ENCODE measurements around the gene ABHD4. TPM values are rescaled to one million over a fixed set of nuclear protein-coding genes. Genes with fewer than 3 reads are reported as not detected.

The ABHD4 gene
- total and polyA plus RNA-seq, 2 donors (not counting 1 experiment from before 2014, with no cell fraction given) = 10.5 to 22.7 TPM

DNA sequence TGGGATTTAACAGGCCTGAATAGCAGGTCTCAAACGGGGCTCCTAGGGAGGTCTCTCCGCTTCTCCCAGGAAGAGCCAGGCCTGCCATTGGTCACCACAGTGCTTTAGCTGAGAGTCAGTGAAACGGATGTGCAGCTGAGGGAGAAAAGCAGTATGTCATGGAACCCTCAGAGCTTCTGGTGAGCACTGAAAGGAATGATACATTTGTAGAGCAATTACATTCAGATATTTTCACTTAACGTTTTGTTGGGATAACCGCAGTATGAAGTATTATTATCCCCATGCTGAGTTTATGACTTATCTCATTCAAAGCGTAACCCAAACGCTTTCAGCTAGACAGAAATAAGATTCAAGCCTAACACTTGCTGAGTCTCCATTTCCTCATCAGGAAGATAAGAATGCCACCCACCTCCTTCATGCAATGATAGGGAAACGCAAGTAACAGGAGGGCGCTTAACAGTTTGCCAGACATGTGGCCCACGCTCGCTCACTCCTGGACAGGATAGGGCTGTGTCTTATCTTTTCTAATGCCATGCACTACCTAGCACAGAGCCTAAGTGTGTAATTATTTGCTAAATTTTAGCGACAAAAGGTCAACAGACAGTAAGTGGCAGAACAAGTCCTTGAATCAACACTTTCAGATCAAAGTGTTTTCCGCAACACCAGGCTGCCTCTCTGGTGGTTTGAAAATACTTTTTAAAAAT, 37.3 kb upstream of the ABHD4 start:
- Histone ChIP-seq H3K36me3 (replicated peaks in 1 of 2; ENCODE audit: control extremely low read depth in 1 of 2, control insufficient read depth in 1 of 2, extremely low read depth in 1 of 2, insufficient read depth in 2 of 2, low read length in 1 of 2) (peaks cover 0 to 11% of the 10 kb centered on the region in 2 experiments), H3K27me3 (replicated peaks in 1 of 4; ENCODE audit: control extremely low read depth in 1 of 4, control insufficient read depth in 3 of 4, insufficient read depth in 4 of 4, low read length in 3 of 4) (no peaks in the 10 kb centered on the region), H2AFZ (ENCODE audit: insufficient read depth, low read depth, low read length, poor library complexity, severe bottlenecking) (peak overlapping the region; percentile 56), H3K9ac (ENCODE audit: low read length) (no peak overlapping the region), H4K20me1 (ENCODE audit: control insufficient read depth, insufficient read depth, low read length, poor library complexity, severe bottlenecking) (no peaks in the 10 kb centered on the region), H3K79me2 (ENCODE audit: control insufficient read depth, insufficient read depth, low read length) (peaks cover 30% of the 10 kb centered on the region), H3K4me3 (ENCODE audit: control extremely low read depth in 1 of 5, extremely low read depth in 1 of 5, insufficient read depth in 1 of 5, low read depth in 2 of 5, low read length in 4 of 5) (no peak overlapping the region), H3K27ac (ENCODE audit: low read length in 2 of 2) (peak overlapping the region; percentile 76 to 78), H3K9me3 (ENCODE audit: control extremely low read depth in 1 of 3, control insufficient read depth in 2 of 3, insufficient read depth in 1 of 3, low read length in 2 of 3) (no peaks in the 10 kb centered on the region), H3K4me1 (ENCODE audit: control insufficient read depth in 2 of 2, insufficient read depth in 2 of 2, low read length in 2 of 2) (peaks cover 84 to 92% of the 10 kb centered on the region in 2 donors), H3K4me2 (replicated peaks; ENCODE audit: low read depth, low read length, poor library complexity, severe bottlenecking) (peak overlapping the region; percentile 13)
- no peak for ATAC-seq (ENCODE audit: low read depth)
- TF ChIP-seq EZH2 (IDR thresholded peaks at IDR 0.05; ENCODE audit: borderline replicate concordance, insufficient read depth, low read depth, low read length, poor library complexity, severe bottlenecking) (no peak), CTCF (IDR thresholded peaks at IDR 0.05) (no peak)
- peaks cover 85% of the 10 kb centered on the region for H3K4me1 Mint-ChIP-seq
- intact Hi-C loops (cut with micrococcal nuclease) = loop anchor here (1.0 kb wide), 1 partner anchor 9 kb away; no protein-coding TSS in a partner anchor
- no peak for DNase-seq
- WGBS (ENCODE audit: insufficient coverage) = 76% methylated on average over 10 of the region's 13 CpGs
- ChIA-PET POLR2A (interaction anchor here (0.9 to 2.6 kb wide), 2 partner anchors 9 to 326 kb away, joined by 4 to 12 read pairs; no protein-coding TSS in a partner anchor), CTCF (interaction anchor here (0.6 to 15.3 kb wide), 14 partner anchors 9 to 426 kb away, joined by 3 to 354 read pairs (median 4); no protein-coding TSS in a partner anchor)
- H3K9me3 Mint-ChIP-seq (ENCODE audit: insufficient read depth) = no peaks in the 10 kb centered on the region
- peak overlapping the region; percentile 93 for H3K27ac Mint-ChIP-seq
- H3K27me3 Mint-ChIP-seq = peaks cover 3% of the 10 kb centered on the region
- peak overlapping the region; percentile 50 for H3K4me3 Mint-ChIP-seq

- no peak for DNase-seq
- no peaks in the 10 kb centered on the region for H4K20me1 ChIP-seq (ENCODE audit: control insufficient read depth, insufficient read depth, low read length, poor library complexity, severe bottlenecking)
- 42% methylated on average over 3 of the region's 3 CpGs for WGBS (ENCODE audit: insufficient coverage)
- no peak for ATAC-seq (ENCODE audit: low read depth)
- peak overlapping the region; percentile 56 for H2AFZ ChIP-seq (ENCODE audit: insufficient read depth, low read depth, low read length, poor library complexity, severe bottlenecking)
- peaks cover 0 to 11% of the 10 kb centered on the region in 2 experiments for H3K36me3 ChIP-seq (replicated peaks in 1 of 2; ENCODE audit: control extremely low read depth in 1 of 2, control insufficient read depth in 1 of 2, extremely low read depth in 1 of 2, insufficient read depth in 2 of 2, low read length in 1 of 2)
- peaks cover 84 to 92% of the 10 kb centered on the region in 2 donors for H3K4me1 ChIP-seq (ENCODE audit: control insufficient read depth in 2 of 2, insufficient read depth in 2 of 2, low read length in 2 of 2)
- peak overlapping the region; percentile 61 for H3K4me2 ChIP-seq (replicated peaks; ENCODE audit: low read depth, low read length, poor library complexity, severe bottlenecking)
- peaks cover 1% of the 10 kb centered on the region for H3K27me3 Mint-ChIP-seq
- no peak for TF ChIP-seq CTCF (IDR thresholded peaks at IDR 0.05)
- no peak for TF ChIP-seq EZH2 (IDR thresholded peaks at IDR 0.05; ENCODE audit: borderline replicate concordance, insufficient read depth, low read depth, low read length, poor library complexity, severe bottlenecking)
- intact Hi-C loops (cut with micrococcal nuclease) = loop anchor here (1.0 kb wide), 1 partner anchor 9 kb away; no protein-coding TSS in a partner anchor
- CTCF ChIA-PET = interaction anchor here (0.6 to 15.3 kb wide), 13 partner anchors 9 to 498 kb away, joined by 3 to 354 read pairs (median 4); no protein-coding TSS in a partner anchor
- peak overlapping the region; percentile 40 for H3K4me3 Mint-ChIP-seq
- H3K9me3 ChIP-seq (ENCODE audit: control extremely low read depth in 1 of 3, control insufficient read depth in 2 of 3, insufficient read depth in 1 of 3, low read length in 2 of 3) = no peaks in the 10 kb centered on the region
- H3K9me3 Mint-ChIP-seq (ENCODE audit: insufficient read depth) = no peaks in the 10 kb centered on the region
- POLR2A ChIA-PET = interaction anchor here (0.6 to 2.6 kb wide), 3 partner anchors 8 to 530 kb away, joined by 4 to 12 read pairs (median 8); no protein-coding TSS in a partner anchor
- H3K27ac ChIP-seq (ENCODE audit: low read length in 2 of 2) = peak overlapping the region; percentile 76 to 78
- H3K27ac Mint-ChIP-seq = peak overlapping the region; percentile 93
- peaks cover 35% of the 10 kb centered on the region for H3K79me2 ChIP-seq (ENCODE audit: control insufficient read depth, insufficient read depth, low read length)
- H3K4me1 Mint-ChIP-seq = peaks cover 85% of the 10 kb centered on the region
- no peaks in the 10 kb centered on the region for H3K27me3 ChIP-seq (replicated peaks in 1 of 4; ENCODE audit: control extremely low read depth in 1 of 4, control insufficient read depth in 3 of 4, insufficient read depth in 4 of 4, low read length in 3 of 4)
- H3K9ac ChIP-seq (ENCODE audit: low read length) = no peak overlapping the region
- peak overlapping the region in 1 of 5 experiments; percentile 7 for H3K4me3 ChIP-seq (ENCODE audit: control extremely low read depth in 1 of 5, extremely low read depth in 1 of 5, insufficient read depth in 1 of 5, low read depth in 2 of 5, low read length in 4 of 5)
Measured at GRCh38 chr14:22561366-22561660, 36.8 kb upstream of the ABHD4 start.

Data from B cell (primary cell).